ENCODE data around the gene SPAAR.
"Not testable (repeated sequence)": the region's sequence is repeated elsewhere in the genome, so short reads cannot be mapped to it uniquely, and the experiment has no call there.

SPAAR gene

DNA sequence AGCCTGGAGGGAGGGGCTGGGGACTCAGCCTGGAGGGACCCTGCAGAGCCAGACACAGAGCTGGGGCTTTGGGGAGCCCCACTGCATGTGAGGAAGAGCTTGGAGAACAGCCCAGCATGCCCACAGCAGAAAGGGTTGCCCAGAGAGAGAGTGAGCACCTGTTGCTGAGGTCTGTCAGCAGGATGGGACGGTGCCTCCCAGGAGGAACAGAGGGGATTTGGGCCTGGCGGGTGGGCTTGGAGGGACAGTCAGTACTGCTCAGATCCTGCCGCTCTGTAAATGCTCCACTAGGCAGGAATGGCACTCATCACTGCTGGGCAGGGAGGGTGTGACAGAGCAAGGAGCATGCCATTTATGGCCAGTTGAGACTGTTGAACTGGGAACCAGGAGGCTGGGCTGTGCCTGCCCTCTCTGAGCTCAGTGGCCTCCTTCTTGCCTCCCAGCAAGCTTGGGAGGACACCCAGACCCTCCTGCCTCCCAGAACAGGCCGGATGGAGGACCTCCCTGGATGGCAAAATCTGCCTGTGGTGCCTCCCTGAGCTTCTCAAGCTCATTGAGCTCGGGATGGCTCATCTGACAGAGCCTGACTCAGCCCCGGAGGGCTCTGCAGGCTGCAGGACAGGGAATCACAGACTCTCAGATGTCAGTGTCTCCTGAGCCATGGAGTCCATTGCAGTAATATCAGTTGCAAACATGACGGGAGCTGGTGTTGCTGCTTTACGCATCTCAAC lies 4.1 kb upstream of the SPAAR start:
- no peak for DNase-seq

DNA sequence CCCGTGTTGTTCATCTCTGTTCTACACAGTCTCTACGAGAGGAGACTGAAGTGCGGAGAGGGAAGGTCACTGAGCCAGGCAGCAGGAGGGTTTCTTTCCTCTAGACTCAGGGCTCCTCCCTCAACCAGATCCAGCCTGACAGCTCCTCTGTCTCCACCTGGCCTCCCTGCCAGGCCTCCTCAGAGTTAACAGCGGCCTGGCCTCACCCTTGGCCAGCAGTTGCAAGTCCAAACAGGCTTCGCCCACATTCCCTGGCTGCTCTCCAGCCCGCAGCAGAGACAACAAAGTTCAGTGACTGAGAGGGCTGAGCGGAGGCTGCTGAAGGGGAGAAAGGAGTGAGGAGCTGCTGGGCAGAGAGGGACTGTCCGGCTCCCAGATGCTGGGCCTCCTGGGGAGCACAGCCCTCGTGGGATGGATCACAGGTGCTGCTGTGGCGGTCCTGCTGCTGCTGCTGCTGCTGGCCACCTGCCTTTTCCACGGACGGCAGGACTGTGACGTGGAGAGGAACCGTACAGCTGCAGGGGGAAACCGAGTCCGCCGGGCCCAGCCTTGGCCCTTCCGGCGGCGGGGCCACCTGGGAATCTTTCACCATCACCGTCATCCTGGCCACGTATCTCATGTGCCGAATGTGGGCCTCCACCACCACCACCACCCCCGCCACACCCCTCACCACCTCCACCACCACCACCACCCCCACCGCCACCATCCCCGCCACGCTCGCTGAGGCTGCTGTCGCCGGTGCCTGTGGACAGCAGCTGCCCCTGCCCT lies 3.2 kb upstream of the SPAAR start, which contains the start of gene HRCT1:
Gene HRCT1 (plus strand): TSS at position 291 of the 768 bp plus-strand sequence. CDS start 86 bp downstream, at position 377.
- no peak for DNase-seq

DNA sequence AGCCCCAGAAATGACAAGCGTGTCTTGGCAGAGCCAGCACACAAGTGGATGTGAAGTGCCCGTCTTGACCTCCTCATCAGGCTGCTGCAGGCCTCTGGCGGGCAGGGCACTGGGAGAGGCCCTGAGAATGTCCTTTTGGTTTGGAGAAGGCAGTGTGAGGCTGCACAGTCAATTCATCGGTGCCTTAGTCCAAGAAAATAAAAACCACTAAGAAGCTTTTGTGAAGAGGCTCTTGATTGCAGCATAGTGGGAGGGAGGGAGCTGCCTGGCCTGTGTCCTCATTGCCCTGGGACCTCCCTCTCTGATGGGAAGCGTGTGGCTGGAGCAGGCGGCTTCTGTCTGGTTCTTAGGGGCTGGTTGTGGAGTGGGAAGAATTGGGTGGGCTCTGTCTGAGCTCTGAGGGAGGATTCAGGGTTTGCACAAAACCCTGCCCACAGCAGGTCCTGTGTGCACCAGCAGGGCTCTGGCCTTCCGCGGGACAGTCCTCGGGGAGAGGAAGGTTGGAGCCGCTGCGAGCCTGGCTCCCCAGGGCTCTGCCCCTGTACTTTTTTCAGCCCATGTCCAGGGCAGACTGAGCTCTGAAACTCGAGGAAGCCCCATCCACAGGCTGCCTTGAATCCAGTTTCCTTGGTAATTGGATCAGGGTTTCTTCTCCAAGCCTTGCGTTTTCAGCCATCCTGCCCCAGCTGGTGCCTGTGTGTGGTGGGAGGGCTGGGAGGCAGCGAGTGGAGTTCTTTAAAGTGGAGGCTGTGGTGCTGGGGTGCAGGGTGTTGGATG lies 2.2 kb upstream of the SPAAR start:
- no peak for DNase-seq

DNA sequence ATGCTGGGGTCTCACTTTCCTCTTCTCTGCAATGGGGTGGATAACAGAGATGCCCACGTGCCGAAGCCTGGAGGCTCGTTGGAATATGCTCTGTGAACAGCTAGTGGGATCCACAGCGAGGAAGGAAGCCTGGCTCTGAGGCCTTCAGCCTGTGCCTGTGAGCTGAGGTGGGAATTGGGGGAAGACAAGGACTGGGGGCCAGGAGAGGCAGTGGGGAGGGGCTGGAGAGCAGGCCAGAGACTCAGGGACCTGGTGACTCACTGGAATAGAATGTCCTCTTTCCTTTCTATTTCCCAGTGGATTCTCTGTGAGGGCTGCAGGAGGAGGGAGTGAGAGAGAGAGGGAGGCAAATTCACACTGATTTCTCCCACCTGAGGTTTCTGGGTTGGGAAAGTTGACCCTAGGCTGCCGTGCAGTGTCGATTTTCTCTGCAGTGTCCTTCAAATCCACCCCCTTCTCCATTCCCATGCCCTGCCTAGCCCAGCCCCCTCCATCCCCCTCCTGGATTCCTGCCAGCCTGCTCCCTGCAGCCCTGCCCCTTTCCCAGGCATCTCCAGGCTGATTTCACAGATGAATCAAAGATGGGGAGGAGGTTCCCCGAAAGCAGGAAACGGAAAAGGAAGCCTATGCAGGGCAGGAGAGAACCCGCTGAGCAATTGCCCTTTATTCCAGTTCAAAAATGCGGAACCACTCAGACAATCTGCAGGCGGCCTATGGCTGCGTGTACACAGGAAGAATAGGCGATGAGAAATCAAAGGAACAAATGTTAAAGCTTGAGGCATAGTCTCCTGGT lies 1.4 kb upstream of the SPAAR start:
- DNase-seq, result no peak

DNA sequence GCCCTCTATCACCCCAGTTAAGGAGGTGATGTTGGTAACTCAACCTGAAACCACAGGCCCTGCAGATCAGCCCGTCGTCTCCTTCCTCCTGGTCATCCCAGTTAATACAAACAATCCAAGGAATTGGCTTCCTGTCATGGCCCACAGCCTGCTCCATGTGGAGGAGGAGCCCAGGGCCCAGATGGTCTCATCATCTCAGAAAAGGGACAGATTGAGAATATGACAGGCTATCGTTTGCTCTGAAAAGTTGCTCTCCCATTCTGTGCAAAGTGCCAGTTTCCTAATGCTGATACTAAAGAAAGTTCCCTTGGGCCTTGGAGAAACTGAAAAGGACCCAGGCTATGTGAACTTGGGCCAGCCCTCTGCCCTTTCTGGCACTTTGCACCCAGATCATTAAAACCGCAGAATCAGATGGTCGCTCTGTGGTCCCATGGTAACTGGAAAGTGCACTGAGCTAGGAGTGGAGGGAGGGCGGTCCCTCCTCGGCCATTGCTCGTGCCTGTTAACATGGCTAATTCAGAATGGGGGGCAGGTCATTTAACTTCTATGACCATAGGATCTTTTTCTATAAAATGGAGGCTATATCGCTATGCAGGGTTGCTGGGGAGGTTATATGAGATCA lies 675 bp upstream of the SPAAR start:
- DNase-seq, result no peak

DNA sequence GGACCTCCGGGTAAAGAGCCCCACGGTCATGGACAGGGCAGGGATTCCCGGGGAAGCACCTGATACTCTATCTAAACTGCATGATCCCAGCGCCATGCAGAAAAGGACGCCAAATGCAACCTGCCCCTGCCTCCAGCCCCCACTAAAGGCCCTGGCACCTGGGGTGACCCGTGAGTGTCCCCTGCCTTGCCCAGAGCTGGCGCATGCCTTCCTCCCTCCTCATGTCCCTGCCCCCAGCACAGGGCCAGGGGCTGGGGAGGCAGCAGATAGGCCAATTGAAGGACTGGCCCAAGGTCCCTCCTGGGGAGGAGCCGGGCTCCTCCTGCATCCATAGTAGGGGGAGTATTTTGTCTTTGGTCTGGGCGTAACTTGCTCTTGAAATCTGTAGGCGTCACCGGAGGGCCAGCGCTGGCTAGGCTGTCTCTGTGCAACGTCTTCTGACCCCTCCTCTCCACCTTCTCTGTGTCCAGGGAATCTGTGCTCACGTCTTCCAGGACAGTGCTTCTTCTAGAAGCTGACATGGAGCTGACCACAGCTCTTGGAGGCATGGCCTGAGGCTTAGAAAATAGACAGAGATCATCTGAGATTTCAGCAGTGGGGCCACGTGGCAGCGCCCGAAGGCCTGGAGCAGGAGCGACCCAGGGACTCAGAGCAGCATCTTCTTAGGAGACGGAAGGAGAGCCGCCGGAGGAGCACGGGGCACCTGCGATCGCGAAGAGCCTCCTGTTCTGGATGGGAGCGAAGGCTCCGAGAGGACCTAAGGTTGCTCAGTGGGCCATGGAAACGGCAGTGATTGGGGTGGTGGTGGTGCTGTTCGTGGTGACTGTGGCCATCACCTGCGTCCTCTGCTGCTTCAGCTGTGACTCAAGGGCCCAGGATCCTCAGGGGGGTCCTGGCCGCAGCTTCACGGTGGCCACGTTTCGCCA lies 660 bp downstream of the SPAAR start:
- no peak for DNase-seq

DNA sequence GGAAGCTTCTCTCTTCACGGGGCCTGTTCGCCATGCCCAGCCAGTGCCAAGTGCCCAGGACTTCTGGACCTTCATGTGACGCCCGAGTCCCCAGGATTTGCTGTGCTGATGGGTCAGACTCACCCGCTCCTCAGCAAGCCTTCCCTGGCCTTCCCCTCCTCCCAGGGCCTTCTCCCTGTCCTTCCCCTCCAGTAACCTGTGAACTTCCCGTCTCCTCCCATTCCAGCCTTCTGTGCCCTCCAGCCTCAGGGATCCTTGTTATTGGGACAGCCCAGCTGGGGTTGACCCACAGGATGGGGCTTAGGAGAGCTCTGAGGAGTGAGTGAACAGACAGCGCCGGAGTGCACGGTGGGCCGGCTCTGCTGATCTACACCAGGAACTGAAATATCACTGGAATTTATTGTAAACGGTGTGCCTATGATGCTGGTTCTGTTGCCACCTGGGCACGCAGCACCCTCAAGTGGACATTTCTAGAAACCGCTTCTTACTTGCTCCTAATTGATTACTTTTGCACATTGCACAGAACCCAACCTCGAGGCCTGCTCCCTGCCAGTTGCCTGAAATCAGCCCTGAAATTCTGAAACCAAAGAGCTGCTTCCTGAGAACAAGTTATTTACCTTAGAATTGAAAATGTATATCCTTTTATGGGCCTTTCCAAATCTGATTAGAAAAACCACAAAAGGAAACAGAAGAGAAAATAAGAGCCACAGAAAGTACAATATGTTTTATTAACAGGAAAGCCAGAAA lies 1.5 kb downstream of the SPAAR start:
- DNase-seq, result no peak

DNA sequence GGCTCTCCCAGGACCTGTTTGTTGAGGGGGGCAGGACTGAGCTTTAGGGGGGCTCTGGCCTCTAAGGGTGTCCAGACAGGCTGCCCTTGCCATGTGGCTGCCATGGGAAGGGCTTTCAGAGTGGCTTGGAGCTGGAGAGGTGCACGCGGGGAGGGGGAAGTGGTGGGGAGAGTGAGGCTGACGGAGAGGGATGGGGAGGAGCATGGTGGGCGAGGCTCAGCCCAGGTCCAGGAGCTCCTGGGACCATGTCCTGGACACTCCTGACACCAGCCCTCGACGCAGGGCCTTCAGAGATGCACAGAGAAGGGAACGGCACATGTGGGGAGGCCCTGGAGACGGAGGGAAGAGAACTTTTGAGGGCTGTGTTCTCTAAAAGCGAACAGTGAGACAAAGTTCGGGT lies 2.4 kb downstream of the SPAAR start:
- no peak for DNase-seq

DNA sequence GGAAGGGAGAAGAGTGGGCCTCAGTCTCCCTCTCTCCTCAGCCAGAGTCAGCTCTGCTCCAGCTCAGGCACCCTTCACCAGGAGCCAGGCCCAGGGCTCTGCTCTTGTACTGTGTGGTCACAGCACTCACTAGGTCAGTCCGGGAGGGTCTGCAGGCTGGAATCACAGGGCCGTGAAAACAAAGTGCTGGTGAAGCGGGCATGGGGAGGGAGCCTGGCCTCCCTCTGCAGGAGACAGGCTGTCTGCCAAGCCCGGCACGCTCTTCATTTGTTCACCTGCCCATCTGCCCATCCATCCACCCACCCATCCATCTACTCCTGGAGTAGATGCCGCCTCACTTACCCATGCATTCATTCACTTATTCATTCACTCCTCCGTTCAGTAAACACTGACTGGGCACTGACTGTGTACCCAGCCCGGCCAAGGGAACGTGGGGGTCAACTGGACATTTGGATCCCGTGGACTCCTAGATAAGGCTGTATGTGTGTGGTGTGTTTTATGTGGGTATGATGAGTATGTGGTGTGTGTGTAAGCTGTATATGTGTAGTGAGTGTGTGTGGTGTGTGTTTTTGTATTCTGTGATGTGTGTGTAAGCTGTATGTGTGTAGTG lies 3.6 kb downstream of the SPAAR start:
- no peak for DNase-seq

DNA sequence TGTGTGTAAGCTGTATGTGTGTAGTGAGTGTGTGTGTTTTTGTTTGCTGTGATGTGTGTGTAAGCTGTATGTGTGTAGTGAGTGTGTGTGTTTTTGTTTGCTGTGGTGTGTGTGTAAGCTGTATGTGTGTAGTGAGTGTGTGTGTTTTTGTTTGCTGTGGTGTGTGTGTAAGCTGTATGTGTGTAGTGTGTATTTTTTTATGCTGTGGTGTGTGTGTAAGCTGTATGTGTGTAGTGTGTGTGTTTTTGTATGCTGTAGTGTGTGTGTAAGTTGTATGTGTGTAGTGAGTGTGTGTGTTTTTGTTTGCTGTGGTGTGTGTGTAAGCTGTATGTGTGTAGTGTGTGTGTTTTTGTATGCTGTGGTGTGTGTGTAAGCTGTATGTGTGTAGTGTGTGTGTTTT lies 4.1 kb downstream of the SPAAR start:
- DNase-seq, result not testable (repeated sequence)

DNA sequence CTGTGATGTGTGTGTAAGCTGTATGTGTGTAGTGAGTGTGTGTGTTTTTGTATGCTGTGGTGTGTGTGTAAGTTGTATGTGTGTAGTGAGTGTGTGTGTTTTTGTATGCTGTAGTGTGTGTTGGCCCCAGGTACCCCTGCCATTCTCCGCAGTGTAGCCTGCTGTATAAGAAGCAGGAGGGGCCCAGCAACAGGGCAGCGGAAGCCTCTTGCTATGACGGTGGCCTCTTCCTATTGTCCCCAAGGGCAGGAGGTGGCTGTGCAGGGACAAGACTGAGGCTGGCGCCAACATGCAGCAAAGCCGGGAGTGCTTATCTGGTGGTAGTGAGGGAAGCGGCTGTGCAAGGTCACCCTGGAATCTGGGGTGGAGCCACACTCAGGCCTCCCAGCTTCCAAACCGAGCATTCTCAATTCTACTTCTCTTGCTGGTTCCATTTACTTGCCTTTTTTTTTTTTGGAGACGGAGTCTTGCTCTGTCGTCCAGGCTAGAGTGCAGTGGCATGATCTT lies 5.1 kb downstream of the SPAAR start:
- DNase-seq, result no peak

DNA sequence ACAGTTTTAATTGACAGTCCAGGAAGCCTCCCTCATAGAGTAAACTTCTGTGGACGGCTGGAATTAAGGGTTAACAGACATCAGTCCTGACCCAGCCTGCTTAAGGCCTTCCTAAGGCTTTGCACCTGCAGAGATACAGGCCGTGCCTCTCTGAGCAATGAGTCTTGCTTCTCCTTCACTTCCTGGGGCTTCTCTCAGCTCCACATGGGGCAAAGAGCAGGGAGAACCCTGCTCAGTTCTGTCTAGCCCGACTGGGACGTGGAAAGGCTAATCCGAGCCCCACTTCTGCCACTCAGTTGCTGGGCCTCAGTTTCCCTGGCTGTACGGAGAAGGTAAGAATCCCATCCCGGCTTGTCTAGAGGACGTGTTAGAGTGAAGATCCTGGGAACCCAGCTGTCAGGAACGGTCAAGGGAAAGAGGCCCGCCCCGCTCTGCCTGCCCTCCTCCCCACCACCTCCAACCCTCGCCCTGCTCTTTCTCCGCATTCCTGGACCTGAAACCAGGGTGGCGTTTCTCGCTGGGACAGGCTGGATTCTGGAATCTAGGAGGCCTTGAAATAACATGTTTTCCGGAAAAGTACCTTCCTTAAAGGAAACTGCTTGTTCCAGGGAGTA lies 6.5 kb downstream of the SPAAR start:
- DNase-seq, result no peak

DNA sequence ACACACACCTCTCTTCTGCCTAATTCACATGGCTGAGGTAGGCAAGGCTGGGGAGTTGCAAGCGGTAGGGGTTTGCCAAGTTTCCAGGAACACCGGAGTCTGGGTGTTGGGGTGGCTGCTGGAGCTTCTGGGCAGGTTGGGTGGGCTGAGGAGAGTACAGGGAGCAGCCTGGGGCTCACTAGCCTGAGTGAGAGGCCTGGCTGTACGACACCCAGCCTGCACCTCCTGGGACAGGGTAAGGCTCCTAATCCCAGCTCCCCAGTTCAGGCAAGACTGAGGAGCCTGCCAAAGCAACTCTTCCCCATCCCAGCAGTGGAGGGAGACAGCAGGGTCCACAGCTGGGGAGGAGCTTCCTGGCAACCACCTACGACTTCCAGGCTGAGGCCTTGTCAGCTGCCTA lies 8.0 kb downstream of the SPAAR start:
- DNase-seq, result no peak

DNA sequence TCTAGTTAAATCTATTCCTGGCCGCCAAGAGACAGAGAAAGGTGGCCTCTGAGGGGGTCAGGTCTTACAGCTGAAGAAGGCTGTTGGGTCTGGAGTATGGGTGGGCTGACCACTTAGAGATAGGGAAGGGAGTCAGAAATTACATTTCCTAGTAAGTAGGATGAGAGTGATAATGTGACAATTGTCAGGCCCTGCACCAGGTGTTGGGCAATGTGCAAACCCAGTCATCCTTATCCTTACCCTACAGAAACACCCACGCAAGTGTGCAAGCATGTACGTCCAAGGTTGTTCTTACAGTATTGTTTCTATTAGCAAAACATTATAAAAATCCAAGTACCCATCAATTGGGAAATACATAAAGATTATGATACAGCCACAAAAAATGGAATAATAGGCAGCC lies 9.5 kb downstream of the SPAAR start:
- DNase-seq, result no peak

DNA sequence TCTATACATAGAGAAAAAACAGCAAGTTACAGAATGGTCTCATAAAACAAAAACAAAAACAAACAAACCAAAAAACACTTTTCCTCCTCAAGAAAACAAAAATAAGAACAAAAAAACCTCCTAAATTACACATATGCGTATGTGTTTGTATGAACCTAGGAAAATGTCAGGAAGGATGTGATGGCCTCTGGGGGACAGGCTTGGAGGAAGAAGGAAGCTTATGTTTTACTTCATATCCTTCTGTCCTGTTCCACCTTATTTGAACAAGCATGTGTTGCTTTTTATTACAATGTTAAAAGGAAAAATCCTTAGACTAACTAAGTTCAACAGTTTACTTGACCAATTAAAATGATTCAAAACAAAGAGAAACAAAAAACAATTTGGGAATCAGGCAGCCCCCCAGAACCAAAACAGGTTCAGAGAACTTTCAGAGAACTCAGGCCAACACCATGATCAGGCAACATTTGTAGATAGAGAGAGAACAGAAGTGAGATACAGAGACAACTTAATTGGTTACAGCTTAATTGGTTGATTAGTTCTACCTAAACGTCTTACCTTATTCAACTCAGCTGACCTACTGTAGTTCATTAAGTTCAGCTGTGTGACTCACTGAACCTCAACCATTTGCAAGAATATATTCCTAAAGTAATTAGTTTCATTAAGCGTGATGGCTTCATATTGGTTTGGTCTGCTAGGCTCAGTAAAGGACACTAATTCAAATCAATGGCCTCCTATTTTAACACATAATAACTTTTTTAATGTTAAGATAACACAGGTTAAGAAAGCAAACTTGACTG lies 10.1 kb downstream of the SPAAR start:
- DNase-seq, result no peak

DNA sequence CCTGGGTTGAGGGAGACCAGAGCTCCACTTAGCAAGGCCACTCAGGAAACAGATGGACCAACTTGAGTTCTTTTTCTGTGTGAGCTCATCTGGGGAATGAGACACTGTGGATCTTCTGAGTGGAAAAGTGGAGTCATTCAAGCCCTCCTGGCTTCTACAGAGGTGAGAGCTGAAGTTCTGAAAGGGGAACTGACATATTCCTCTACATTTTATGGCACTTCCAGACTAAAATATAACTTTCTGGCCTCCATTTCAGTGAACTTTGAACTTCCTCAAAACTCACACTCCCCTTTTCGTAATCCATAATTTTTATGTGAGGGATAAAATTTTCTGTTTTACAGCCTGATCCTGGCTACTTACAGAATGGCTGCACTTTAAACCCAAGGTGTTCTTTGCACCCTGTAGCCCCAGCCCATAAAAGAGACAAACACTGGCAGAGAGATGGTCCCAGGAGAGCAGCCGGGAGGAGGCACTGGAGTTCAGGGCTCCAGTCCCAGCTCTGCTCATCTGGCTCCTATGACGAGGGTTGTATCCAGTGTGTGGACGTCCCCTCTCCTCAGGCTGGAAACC lies 10.8 kb downstream of the SPAAR start:
- no peak for DNase-seq

DNA sequence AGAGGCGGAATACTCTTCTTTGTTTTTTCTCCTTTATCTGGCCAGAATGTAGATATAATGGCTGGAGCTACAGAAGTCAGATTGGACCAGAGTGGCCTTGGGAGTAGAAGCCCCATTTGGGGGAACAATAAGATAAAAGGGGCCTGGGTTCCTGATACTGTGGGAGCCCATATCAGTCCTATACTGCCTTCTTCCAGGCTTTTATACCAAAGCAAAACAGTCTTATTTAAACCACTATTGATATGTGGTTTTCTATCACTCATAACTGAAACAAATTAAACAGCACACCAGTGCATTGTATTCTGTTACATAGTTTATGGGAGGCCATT lies 14.3 kb downstream of the SPAAR start:
- DNase-seq, result no peak
